ENCODE results near the gene L1CAM.

Gene L1CAM

GRCh38 chrX:153917869-153918268, 31.9 kb upstream of the L1CAM start:
- Histone ChIP-seq H2BK120ac (ENCODE audit: insufficient read depth, low read length, poor library complexity) (no peak overlapping the region), H3K4ac (ENCODE audit: low read depth, low read length) (no peak overlapping the region), H3K4me1 (ENCODE audit: control insufficient read depth in 1 of 2, insufficient read depth in 2 of 2, low read length in 2 of 2) (peaks cover 0 to 3% of the 10 kb centered on the region in 2 experiments), H3K79me1 (ENCODE audit: low read length) (no peaks in the 10 kb centered on the region), H3K18ac (ENCODE audit: low read length) (no peak overlapping the region), H3K14ac (ENCODE audit: low read length) (no peak overlapping the region), H3K36me3 (ENCODE audit: control insufficient read depth in 1 of 2, insufficient read depth in 2 of 2, low read length in 2 of 2) (no peaks in the 10 kb centered on the region), H3K27ac (ENCODE audit: low read depth, low read length) (no peak overlapping the region), H3K4me2 (ENCODE audit: low read length) (no peak overlapping the region), H3K27me3 (ENCODE audit: insufficient read depth, low read length) (no peaks in the 10 kb centered on the region), H3K9me3 (ENCODE audit: insufficient read depth, low read depth, low read length) (peaks cover 2% of the 10 kb centered on the region), H2AFZ (ENCODE audit: insufficient read depth, low read length, poor library complexity) (no peak overlapping the region), H3K23ac (ENCODE audit: low read length) (no peak overlapping the region), H4K12ac (ENCODE audit: low read depth, low read length) (no peak overlapping the region), H3K9ac (ENCODE audit: low read length) (no peak overlapping the region), H2BK12ac (ENCODE audit: low read length) (no peak overlapping the region), H4K91ac (ENCODE audit: low read depth, low read length) (no peak overlapping the region), H4K8ac (ENCODE audit: low read depth, low read length) (no peak overlapping the region), H2AK5ac (ENCODE audit: low read length) (no peak overlapping the region), H3K79me2 (ENCODE audit: control insufficient read depth, insufficient read depth, low read length, poor library complexity) (no peaks in the 10 kb centered on the region), H3K4me3 (ENCODE audit: low read depth, low read length) (no peak overlapping the region), H2BK5ac (ENCODE audit: low read depth, low read length, poor library complexity) (no peak overlapping the region)
- WGBS (ENCODE audit: extremely low coverage, insufficient coverage, insufficient read length), result no CpG with 5 or more reads among the region's 6 CpGs
- DNase-seq, result no peak

- no peak for DNase-seq
- Histone ChIP-seq H3K4me2 (ENCODE audit: low read length) (no peak overlapping the region), H2BK5ac (ENCODE audit: low read depth, low read length, poor library complexity) (no peak overlapping the region), H3K9ac (ENCODE audit: low read length) (no peak overlapping the region), H2BK12ac (ENCODE audit: low read length) (no peak overlapping the region), H3K27me3 (ENCODE audit: insufficient read depth, low read length) (no peaks in the 10 kb centered on the region), H2AFZ (ENCODE audit: insufficient read depth, low read length, poor library complexity) (no peak overlapping the region), H4K8ac (ENCODE audit: low read depth, low read length) (no peak overlapping the region), H3K4me3 (ENCODE audit: low read depth, low read length) (no peak overlapping the region), H2AK5ac (ENCODE audit: low read length) (no peak overlapping the region), H3K36me3 (ENCODE audit: control insufficient read depth in 1 of 2, insufficient read depth in 2 of 2, low read length in 2 of 2) (no peaks in the 10 kb centered on the region), H3K18ac (ENCODE audit: low read length) (no peak overlapping the region), H3K9me3 (ENCODE audit: insufficient read depth, low read depth, low read length) (no peaks in the 10 kb centered on the region), H2BK120ac (ENCODE audit: insufficient read depth, low read length, poor library complexity) (no peak overlapping the region), H3K27ac (ENCODE audit: low read depth, low read length) (no peak overlapping the region), H3K4me1 (ENCODE audit: control insufficient read depth in 1 of 2, insufficient read depth in 2 of 2, low read length in 2 of 2) (no peaks in the 10 kb centered on the region), H3K79me1 (ENCODE audit: low read length) (no peaks in the 10 kb centered on the region), H3K23ac (ENCODE audit: low read length) (no peak overlapping the region), H3K79me2 (ENCODE audit: control insufficient read depth, insufficient read depth, low read length, poor library complexity) (no peaks in the 10 kb centered on the region), H4K12ac (ENCODE audit: low read depth, low read length) (no peak overlapping the region), H3K14ac (ENCODE audit: low read length) (no peak overlapping the region), H4K91ac (ENCODE audit: low read depth, low read length) (no peak overlapping the region), H3K4ac (ENCODE audit: low read depth, low read length) (no peak overlapping the region)
- WGBS (ENCODE audit: extremely low coverage, insufficient coverage, insufficient read length), result no CpG with 5 or more reads among the region's 17 CpGs
These were observed 27.7 kb upstream of the L1CAM start for GRCh38 chrX:153913701-153914100.

GRCh38 chrX:153913211-153913610, 27.2 kb upstream of the L1CAM start:
- no peak overlapping the region for H2BK5ac ChIP-seq (ENCODE audit: low read depth, low read length, poor library complexity)

GRCh38 chrX:153911798-153912197, 25.8 kb upstream of the L1CAM start:
- Histone ChIP-seq H2BK5ac (ENCODE audit: low read depth, low read length, poor library complexity) (no peak overlapping the region), H3K79me2 (ENCODE audit: control insufficient read depth, insufficient read depth, low read length, poor library complexity) (no peaks in the 10 kb centered on the region), H3K9ac (ENCODE audit: low read length) (no peak overlapping the region), H3K4me3 (ENCODE audit: low read depth, low read length) (no peak overlapping the region), H3K4me1 (ENCODE audit: control insufficient read depth in 1 of 2, insufficient read depth in 2 of 2, low read length in 2 of 2) (no peaks in the 10 kb centered on the region), H4K12ac (ENCODE audit: low read depth, low read length) (no peak overlapping the region), H3K4me2 (ENCODE audit: low read length) (no peak overlapping the region), H3K14ac (ENCODE audit: low read length) (no peak overlapping the region), H3K9me3 (ENCODE audit: insufficient read depth, low read depth, low read length) (no peaks in the 10 kb centered on the region), H2AK5ac (ENCODE audit: low read length) (no peak overlapping the region), H3K79me1 (ENCODE audit: low read length) (no peaks in the 10 kb centered on the region), H3K18ac (ENCODE audit: low read length) (no peak overlapping the region), H3K36me3 (ENCODE audit: control insufficient read depth in 1 of 2, insufficient read depth in 2 of 2, low read length in 2 of 2) (no peaks in the 10 kb centered on the region), H3K27ac (ENCODE audit: low read depth, low read length) (no peak overlapping the region), H4K91ac (ENCODE audit: low read depth, low read length) (no peak overlapping the region), H2BK120ac (ENCODE audit: insufficient read depth, low read length, poor library complexity) (no peak overlapping the region), H2BK12ac (ENCODE audit: low read length) (no peak overlapping the region), H3K4ac (ENCODE audit: low read depth, low read length) (no peak overlapping the region), H4K8ac (ENCODE audit: low read depth, low read length) (no peak overlapping the region), H2AFZ (ENCODE audit: insufficient read depth, low read length, poor library complexity) (no peak overlapping the region), H3K23ac (ENCODE audit: low read length) (no peak overlapping the region), H3K27me3 (ENCODE audit: insufficient read depth, low read length) (no peaks in the 10 kb centered on the region)
- no CpG with 5 or more reads among the region's 6 CpGs for WGBS (ENCODE audit: extremely low coverage, insufficient coverage, insufficient read length)
- no peak for DNase-seq

More at GRCh38 chrX:153913211-153913610, 27.2 kb upstream of the L1CAM start:
- no peak overlapping the region for H4K91ac ChIP-seq (ENCODE audit: low read depth, low read length)
- H3K27me3 ChIP-seq (ENCODE audit: insufficient read depth, low read length), result no peaks in the 10 kb centered on the region
- H4K12ac ChIP-seq (ENCODE audit: low read depth, low read length), result no peak overlapping the region
- H3K4me3 ChIP-seq (ENCODE audit: low read depth, low read length), result no peak overlapping the region
- no peaks in the 10 kb centered on the region for H3K79me1 ChIP-seq (ENCODE audit: low read length)
- H3K18ac ChIP-seq (ENCODE audit: low read length), result no peak overlapping the region
- no peak for DNase-seq
- H4K8ac ChIP-seq (ENCODE audit: low read depth, low read length), result no peak overlapping the region
- H3K4me2 ChIP-seq (ENCODE audit: low read length), result no peak overlapping the region
- H2BK120ac ChIP-seq (ENCODE audit: insufficient read depth, low read length, poor library complexity), result no peak overlapping the region
- no peak overlapping the region for H3K27ac ChIP-seq (ENCODE audit: low read depth, low read length)
- no peak overlapping the region for H2BK12ac ChIP-seq (ENCODE audit: low read length)
- no peak overlapping the region for H2AFZ ChIP-seq (ENCODE audit: insufficient read depth, low read length, poor library complexity)
- WGBS (ENCODE audit: extremely low coverage, insufficient coverage, insufficient read length), result no CpG with 5 or more reads among the region's 17 CpGs
- no peaks in the 10 kb centered on the region for H3K36me3 ChIP-seq (ENCODE audit: control insufficient read depth in 1 of 2, insufficient read depth in 2 of 2, low read length in 2 of 2)
- no peaks in the 10 kb centered on the region for H3K9me3 ChIP-seq (ENCODE audit: insufficient read depth, low read depth, low read length)
- no peaks in the 10 kb centered on the region for H3K4me1 ChIP-seq (ENCODE audit: control insufficient read depth in 1 of 2, insufficient read depth in 2 of 2, low read length in 2 of 2)
- no peak overlapping the region for H3K14ac ChIP-seq (ENCODE audit: low read length)
- H3K79me2 ChIP-seq (ENCODE audit: control insufficient read depth, insufficient read depth, low read length, poor library complexity), result no peaks in the 10 kb centered on the region
- no peak overlapping the region for H3K23ac ChIP-seq (ENCODE audit: low read length)
- no peak overlapping the region for H2AK5ac ChIP-seq (ENCODE audit: low read length)
- H3K4ac ChIP-seq (ENCODE audit: low read depth, low read length), result no peak overlapping the region
- no peak overlapping the region for H3K9ac ChIP-seq (ENCODE audit: low read length)

Measured in trophoblast cell (in vitro differentiated cells and primary cell).